Measurements from ENCODE around the gene KIF5A. TPM values are rescaled to one million over a fixed set of nuclear protein-coding genes. Genes with fewer than 3 reads are reported as not detected.
"Not testable (repeated sequence)": the region's sequence is repeated elsewhere in the genome, so short reads cannot be mapped to it uniquely, and the experiment has no call there.

KIF5A gene
- polyA plus RNA-seq, 3 donors from 2014 or later: not detected

- H3K4me1 Mint-ChIP-seq: no peaks in the 10 kb centered on the region
- no peaks in the 10 kb centered on the region for H3K36me3 Mint-ChIP-seq
- no peak overlapping the region for H3K4me3 Mint-ChIP-seq
- no peaks in the 10 kb centered on the region for H3K9me3 Mint-ChIP-seq
- peaks cover 3 to 19% (median 6%) of the 10 kb centered on the region in 3 donors for H3K27me3 Mint-ChIP-seq (ENCODE audit: low read depth in 3 of 3)
- no peak overlapping the region for H3K27ac Mint-ChIP-seq
- DNase-seq: no peak
Measured at GRCh38 chr12:57563358-57563757, 13.5 kb downstream of the KIF5A start.

- no peaks in the 10 kb centered on the region for H3K4me1 Mint-ChIP-seq
- H3K9me3 Mint-ChIP-seq: no peaks in the 10 kb centered on the region
- peaks cover 3 to 19% (median 6%) of the 10 kb centered on the region in 3 donors for H3K27me3 Mint-ChIP-seq (ENCODE audit: low read depth in 3 of 3)
- no peak overlapping the region for H3K27ac Mint-ChIP-seq
- no peak overlapping the region for H3K4me3 Mint-ChIP-seq
- H3K36me3 Mint-ChIP-seq: no peaks in the 10 kb centered on the region
- DNase-seq: no peak
Measured at GRCh38 chr12:57564178-57564740, 14.4 kb downstream of the KIF5A start.

- Mint-ChIP-seq H3K36me3 (no peaks in the 10 kb centered on the region), H3K9me3 (no peaks in the 10 kb centered on the region), H3K4me1 (no peaks in the 10 kb centered on the region), H3K27ac (no peak overlapping the region), H3K4me3 (no peak overlapping the region), H3K27me3 (ENCODE audit: low read depth in 3 of 3) (peaks cover 0 to 9% (median 4%) of the 10 kb centered on the region in 3 donors)
- no peak for DNase-seq
Measured at GRCh38 chr12:57568838-57569237, 19.0 kb downstream of the KIF5A start.

DNA sequence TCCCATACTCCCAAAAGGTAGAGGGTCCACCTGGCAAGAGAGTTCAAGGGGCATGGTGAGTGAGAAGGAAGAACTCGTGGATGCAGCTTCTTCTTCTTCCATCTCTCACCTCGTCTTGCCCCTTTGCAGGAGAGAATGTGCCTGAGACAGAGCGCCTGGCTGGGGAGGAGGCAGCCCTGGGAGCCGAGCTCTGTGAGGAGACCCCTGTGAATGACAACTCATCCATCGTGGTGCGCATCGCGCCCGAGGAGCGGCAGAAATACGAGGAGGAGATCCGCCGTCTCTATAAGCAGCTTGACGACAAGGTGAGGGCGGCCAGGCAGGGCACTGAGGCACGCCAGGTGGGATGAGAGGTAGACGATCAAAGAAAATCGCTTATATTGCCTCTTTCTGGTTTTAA lies 20.0 kb downstream of the KIF5A start:
- Mint-ChIP-seq H3K4me1 (no peaks in the 10 kb centered on the region), H3K27me3 (ENCODE audit: low read depth in 3 of 3) (peaks cover 2 to 6% (median 5%) of the 10 kb centered on the region in 3 donors), H3K27ac (no peak overlapping the region), H3K36me3 (no peaks in the 10 kb centered on the region), H3K9me3 (no peaks in the 10 kb centered on the region), H3K4me3 (no peak overlapping the region)
- no peak for DNase-seq

- not testable (repeated sequence) for H3K4me3 Mint-ChIP-seq; H3K27me3 Mint-ChIP-seq (ENCODE audit: low read depth in 3 of 3); DNase-seq
Measured at GRCh38 chr12:57570438-57570837, 20.6 kb downstream of the KIF5A start.

DNA sequence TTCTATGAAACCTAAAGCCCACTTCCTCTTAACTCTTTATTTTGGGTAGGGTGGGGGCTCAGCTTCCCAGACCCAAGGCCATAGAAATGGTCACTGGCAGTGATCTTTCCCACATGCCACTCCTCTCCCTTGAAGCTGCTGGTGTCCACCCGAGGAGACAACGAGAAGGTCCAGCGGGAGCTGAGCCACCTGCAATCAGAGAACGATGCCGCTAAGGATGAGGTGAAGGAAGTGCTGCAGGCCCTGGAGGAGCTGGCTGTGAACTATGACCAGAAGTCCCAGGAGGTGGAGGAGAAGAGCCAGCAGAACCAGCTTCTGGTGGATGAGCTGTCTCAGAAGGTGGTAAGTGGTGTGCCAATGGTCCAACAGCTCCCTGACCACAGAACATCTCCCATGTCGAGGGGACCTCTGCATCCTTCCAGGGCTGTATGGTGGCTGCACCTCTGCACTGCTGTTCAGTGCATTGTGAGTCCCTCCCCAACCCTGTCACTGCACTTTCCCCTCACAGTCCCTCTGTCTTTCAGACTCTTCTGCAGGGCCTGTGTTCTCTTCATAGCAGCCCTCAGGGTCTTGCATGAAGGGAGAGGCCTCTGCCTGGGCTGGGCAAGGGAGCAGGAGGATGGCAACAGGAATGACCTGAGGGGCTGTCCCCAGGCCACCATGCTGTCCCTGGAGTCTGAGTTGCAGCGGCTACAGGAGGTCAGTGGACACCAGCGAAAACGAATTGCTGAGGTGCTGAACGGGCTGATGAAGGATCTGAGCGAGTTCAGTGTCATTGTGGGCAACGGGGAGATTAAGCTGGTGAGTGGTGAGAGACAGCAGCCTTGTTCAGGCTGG lies 22.3 kb downstream of the KIF5A start:
- Mint-ChIP-seq H3K9me3 (no peaks in the 10 kb centered on the region), H3K36me3 (no peaks in the 10 kb centered on the region), H3K4me3 (no peak overlapping the region), H3K27me3 (ENCODE audit: low read depth in 3 of 3) (peaks cover 2 to 15% (median 4%) of the 10 kb centered on the region in 3 donors), H3K4me1 (no peaks in the 10 kb centered on the region), H3K27ac (no peak overlapping the region)
- no peak for DNase-seq

More at GRCh38 chr12:57570438-57570837, 20.6 kb downstream of the KIF5A start:
- H3K4me1 Mint-ChIP-seq, H3K36me3 Mint-ChIP-seq, H3K27ac Mint-ChIP-seq, H3K9me3 Mint-ChIP-seq: not testable (repeated sequence)

GRCh38 chr12:57574795-57575194 lies 25.0 kb downstream of the KIF5A start:
- Mint-ChIP-seq H3K36me3 (no peaks in the 10 kb centered on the region), H3K4me1 (no peaks in the 10 kb centered on the region), H3K27ac (no peak overlapping the region), H3K4me3 (no peak overlapping the region), H3K9me3 (no peaks in the 10 kb centered on the region), H3K27me3 (ENCODE audit: low read depth in 3 of 3) (peaks cover 2 to 11% (median 4%) of the 10 kb centered on the region in 3 donors)
- no peak for DNase-seq

DNA sequence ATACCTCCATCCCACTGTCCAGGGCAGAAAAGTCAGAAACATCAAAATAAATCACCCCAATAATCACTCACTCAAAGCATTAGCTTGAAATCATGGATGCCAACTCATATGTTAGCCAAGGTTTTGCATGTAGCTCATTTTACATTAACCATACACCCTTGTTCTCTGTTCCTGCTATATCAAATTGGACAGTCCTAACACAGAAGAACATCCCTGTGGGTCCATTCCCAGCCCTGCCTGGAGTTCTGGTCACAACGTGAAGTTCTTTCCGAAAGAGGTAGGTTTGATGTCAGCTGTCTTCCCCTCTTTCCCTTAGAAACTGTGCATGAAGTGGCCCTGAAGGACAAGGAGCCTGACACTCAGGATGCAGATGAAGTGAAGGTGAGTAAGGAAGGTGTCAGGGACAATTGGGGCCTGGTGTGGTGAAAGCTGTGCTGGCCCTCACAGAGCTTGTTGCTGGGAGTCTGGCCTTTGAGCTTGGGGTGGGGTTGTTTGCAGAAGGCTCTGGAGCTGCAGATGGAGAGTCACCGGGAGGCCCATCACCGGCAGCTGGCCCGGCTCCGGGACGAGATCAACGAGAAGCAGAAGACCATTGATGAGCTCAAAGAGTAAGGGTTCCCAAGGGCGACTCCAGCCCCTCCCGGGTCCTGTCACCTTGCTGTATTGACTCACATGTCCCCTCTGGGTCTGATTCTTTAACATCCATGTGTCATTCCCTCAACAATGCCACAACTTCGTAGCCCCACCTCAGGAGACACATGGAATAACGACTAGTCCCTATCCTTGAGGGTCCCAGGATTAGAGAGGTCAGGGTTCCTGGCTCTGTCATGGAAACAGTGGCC lies 26.1 kb downstream of the KIF5A start:
- H3K36me3 Mint-ChIP-seq: no peaks in the 10 kb centered on the region
- peaks cover 2 to 11% (median 2%) of the 10 kb centered on the region in 3 donors for H3K27me3 Mint-ChIP-seq (ENCODE audit: low read depth in 3 of 3)
- H3K9me3 Mint-ChIP-seq: no peaks in the 10 kb centered on the region
- H3K4me1 Mint-ChIP-seq: no peaks in the 10 kb centered on the region
- no peak for DNase-seq
- no peak overlapping the region for H3K4me3 Mint-ChIP-seq
- H3K27ac Mint-ChIP-seq: no peak overlapping the region

DNA sequence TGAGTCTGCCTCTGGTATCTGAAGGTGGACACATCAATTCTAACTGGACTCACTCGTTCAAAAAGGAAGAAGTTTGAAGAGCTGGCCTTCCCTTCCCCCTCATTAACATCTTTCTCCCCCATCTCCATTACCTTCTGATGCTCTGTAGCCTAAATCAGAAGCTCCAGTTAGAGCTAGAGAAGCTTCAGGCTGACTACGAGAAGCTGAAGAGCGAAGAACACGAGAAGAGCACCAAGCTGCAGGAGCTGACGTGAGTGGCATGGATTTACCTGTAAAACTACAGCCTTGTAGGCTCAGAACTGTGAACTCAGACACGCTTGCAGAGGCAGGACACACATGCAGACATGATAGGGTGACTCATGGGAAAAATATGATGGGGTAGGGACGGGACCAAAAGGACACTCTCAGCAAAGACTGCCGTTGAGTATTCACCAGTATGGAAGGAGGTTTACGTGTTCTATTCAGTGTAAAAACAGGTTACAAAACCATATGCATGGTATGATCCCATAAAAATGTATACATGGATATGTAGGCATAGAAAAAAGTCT lies 26.8 kb downstream of the KIF5A start:
- Mint-ChIP-seq H3K9me3 (no peaks in the 10 kb centered on the region), H3K4me1 (no peaks in the 10 kb centered on the region), H3K36me3 (no peaks in the 10 kb centered on the region), H3K27me3 (ENCODE audit: low read depth in 3 of 3) (peaks cover 2 to 11% (median 2%) of the 10 kb centered on the region in 3 donors), H3K4me3 (no peak overlapping the region), H3K27ac (no peak overlapping the region)
- DNase-seq: no peak

- peaks cover under 1 to 2% of the 10 kb centered on the region in 2 donors for H3K4me1 Mint-ChIP-seq
- no peaks in the 10 kb centered on the region for H3K9me3 Mint-ChIP-seq
Measured at GRCh38 chr12:57577981-57578758, 28.3 kb downstream of the KIF5A start.

GRCh38 chr12:57579011-57579410 lies 29.2 kb downstream of the KIF5A start:
- DNase-seq: no peak
- Mint-ChIP-seq H3K4me3 (no peak overlapping the region), H3K27ac (no peak overlapping the region), H3K27me3 (ENCODE audit: low read depth in 3 of 3) (peaks cover under 1 to 11% (median 3%) of the 10 kb centered on the region in 3 donors), H3K4me1 (peaks cover 2 to 6% of the 10 kb centered on the region in 2 donors), H3K9me3 (no peaks in the 10 kb centered on the region), H3K36me3 (no peaks in the 10 kb centered on the region)

More at GRCh38 chr12:57577981-57578758, 28.3 kb downstream of the KIF5A start:
- Mint-ChIP-seq H3K4me3 (no peak overlapping the region), H3K36me3 (no peaks in the 10 kb centered on the region), H3K27me3 (ENCODE audit: low read depth in 3 of 3) (peaks cover 2 to 10% (median 2%) of the 10 kb centered on the region in 3 donors), H3K27ac (no peak overlapping the region)
- no peak for DNase-seq

- Mint-ChIP-seq H3K27ac (no peak overlapping the region), H3K27me3 (ENCODE audit: low read depth in 3 of 3) (peaks cover 2 to 13% (median 2%) of the 10 kb centered on the region in 3 donors), H3K36me3 (no peaks in the 10 kb centered on the region), H3K9me3 (no peaks in the 10 kb centered on the region), H3K4me1 (peaks cover 2 to 6% of the 10 kb centered on the region in 2 donors), H3K4me3 (no peak overlapping the region)
- DNase-seq: no peak
Measured at GRCh38 chr12:57579677-57580465, 30.0 kb downstream of the KIF5A start.

Data from immature natural killer cell (primary cell).